Endothelial cell of umbilical vein (primary cell): ENCODE results near the gene SPAM1.

ENCODE experiments used
- EZH2 ChIP-seq: IDR thresholded peaks from 2 replicates; pipeline ENCODE4 v1.6.1; 2012; ENCODE audit warnings: borderline replicate concordance, low read depth, mild to moderate bottlenecking, moderate library complexity, low read length, inconsistent platforms; ENCODE audit not compliant: severe bottlenecking
- FOS ChIP-seq: IDR thresholded peaks from 2 replicates; pipeline ENCODE4 v1.6.1; 2011; ENCODE audit warnings: mild to moderate bottlenecking, low read length, moderate library complexity, borderline replicate concordance; ENCODE audit not compliant: insufficient read depth
- GATA2 ChIP-seq: IDR thresholded peaks from 2 replicates; pipeline ENCODE4 v1.7.0; 2011; ENCODE audit warnings: low read depth, mild to moderate bottlenecking, moderate library complexity, mixed read lengths, low read length; ENCODE audit not compliant: insufficient read length, insufficient read depth
- MYC ChIP-seq: IDR thresholded peaks from one replicate; pipeline ENCODE4 v1.6.1; 2011; ENCODE audit warnings: mild to moderate bottlenecking, low read depth, low read length
- POLR2A ChIP-seq: IDR thresholded peaks from 2 replicates; pipeline ENCODE4 v1.6.1; 2012; ENCODE audit warnings: low read depth, mild to moderate bottlenecking, control low read depth, low read length
- TF ChIP-seq, protein P1 (sequence below), 2 donors: IDR thresholded peaks; 1 replicate in 1 of 2; 2 replicates in 1 of 2; pipeline ENCODE4 v1.5.1; 2011; ENCODE audit warnings: low read length in 2 of 2, mild to moderate bottlenecking in 2 of 2, moderate library complexity in 2 of 2, control low read depth in 1 of 2, inconsistent platforms in 1 of 2, low read depth in 1 of 2; ENCODE audit not compliant: insufficient read depth in 1 of 2; ENCODE audit errors: extremely low read depth in 1 of 2
- TF ChIP-seq, protein P2 (sequence below): IDR thresholded peaks from 2 replicates; pipeline ENCODE4 v1.6.1; 2011; ENCODE audit not compliant: insufficient read depth, insufficient read length

DNA sequence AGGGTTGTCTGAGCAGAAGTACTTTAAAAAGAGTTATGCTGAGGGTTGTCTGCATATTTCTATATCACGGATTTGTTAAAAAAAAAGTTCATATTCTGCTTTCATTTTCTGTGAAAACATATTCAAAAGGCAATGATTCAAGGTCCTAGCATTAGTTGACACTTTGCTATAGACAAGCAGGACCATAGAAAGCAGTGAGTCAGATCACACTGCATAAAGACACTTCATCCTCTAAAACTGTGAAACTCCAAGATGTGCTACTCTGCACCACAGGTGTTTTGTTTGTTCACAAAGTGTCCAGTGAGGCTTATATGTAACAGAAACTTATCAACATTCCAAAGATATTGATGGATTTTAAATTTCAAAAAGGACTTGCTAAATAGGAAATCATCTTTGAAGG, 47.0 kb downstream of the SPAM1 start:
- TF ChIP-seq, protein P1, sequence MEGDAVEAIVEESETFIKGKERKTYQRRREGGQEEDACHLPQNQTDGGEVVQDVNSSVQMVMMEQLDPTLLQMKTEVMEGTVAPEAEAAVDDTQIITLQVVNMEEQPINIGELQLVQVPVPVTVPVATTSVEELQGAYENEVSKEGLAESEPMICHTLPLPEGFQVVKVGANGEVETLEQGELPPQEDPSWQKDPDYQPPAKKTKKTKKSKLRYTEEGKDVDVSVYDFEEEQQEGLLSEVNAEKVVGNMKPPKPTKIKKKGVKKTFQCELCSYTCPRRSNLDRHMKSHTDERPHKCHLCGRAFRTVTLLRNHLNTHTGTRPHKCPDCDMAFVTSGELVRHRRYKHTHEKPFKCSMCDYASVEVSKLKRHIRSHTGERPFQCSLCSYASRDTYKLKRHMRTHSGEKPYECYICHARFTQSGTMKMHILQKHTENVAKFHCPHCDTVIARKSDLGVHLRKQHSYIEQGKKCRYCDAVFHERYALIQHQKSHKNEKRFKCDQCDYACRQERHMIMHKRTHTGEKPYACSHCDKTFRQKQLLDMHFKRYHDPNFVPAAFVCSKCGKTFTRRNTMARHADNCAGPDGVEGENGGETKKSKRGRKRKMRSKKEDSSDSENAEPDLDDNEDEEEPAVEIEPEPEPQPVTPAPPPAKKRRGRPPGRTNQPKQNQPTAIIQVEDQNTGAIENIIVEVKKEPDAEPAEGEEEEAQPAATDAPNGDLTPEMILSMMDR (IDR thresholded peaks at IDR 0.05; ENCODE audit: extremely low read depth in 1 of 2, insufficient read depth in 1 of 2, low read depth in 1 of 2, low read length in 2 of 2) = no peak
- TF ChIP-seq FOS = no peak
- TF ChIP-seq POLR2A = no peak
- no peak for TF ChIP-seq MYC
- TF ChIP-seq, protein P2, sequence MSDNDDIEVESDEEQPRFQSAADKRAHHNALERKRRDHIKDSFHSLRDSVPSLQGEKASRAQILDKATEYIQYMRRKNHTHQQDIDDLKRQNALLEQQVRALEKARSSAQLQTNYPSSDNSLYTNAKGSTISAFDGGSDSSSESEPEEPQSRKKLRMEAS = no peak
- no peak for TF ChIP-seq GATA2
- no peak for TF ChIP-seq EZH2
